Vagina (tissue), 2 donors: ENCODE data around the gene CSH2. TPM values are rescaled to one million over a fixed set of nuclear protein-coding genes. Genes with fewer than 3 reads are reported as not detected.
A peak's percentile ranks its signal among the peaks of the same experiment; 100 is the strongest.
"Not testable (repeated sequence)": the region's sequence is repeated elsewhere in the genome, so short reads cannot be mapped to it uniquely, and the experiment has no call there.

Experiments used
- DNase-seq, 2 donors: peaks; one replicate each; pipeline ENCODE4 v3.0.0-alpha.2; 2017; ENCODE audit errors: extremely low spot score in 2 of 2
- H3K27ac ChIP-seq: fragments of 200-600 bp; sonication (generic); one replicate; pipeline ENCODE4 v1.5.1; 2019
- H3K27me3 ChIP-seq: fragments of 200-600 bp; sonication (generic); one replicate; pipeline ENCODE4 v1.5.1; 2019
- H3K36me3 ChIP-seq, 2 donors: fragments of 200-600 bp; sonication (generic); one replicate each; pipeline ENCODE4 v1.5.1; 2017 to 2019
- H3K4me1 ChIP-seq: fragments of 200-600 bp; sonication (generic); one replicate; pipeline ENCODE4 v1.5.1; 2019
- H3K4me3 ChIP-seq, 2 donors: fragments of 200-600 bp; sonication (generic); 1 replicate in 1 of 2; 2 replicates in 1 of 2; pipeline ENCODE4 v1.5.1; 2016 to 2019
- H3K9me3 ChIP-seq: fragments of 200-600 bp; sonication (generic); one replicate; pipeline ENCODE4 v1.5.1; 2019
- CTCF ChIP-seq, 3 experiments: fragments of 450-650 bp in 2 of 3; fragments of 200-600 bp in 1 of 3; sonication (generic) in 1 of 3; IDR thresholded peaks; one replicate each; pipeline ENCODE4 v1.5.1; 2017 to 2019; ENCODE audit warnings: antibody characterized with exemption in 3 of 3, mild to moderate bottlenecking in 2 of 3, moderate library complexity in 2 of 3
- POLR2A ChIP-seq, 2 donors: fragments of 450-650 bp; IDR thresholded peaks; one replicate each; pipeline ENCODE4 v1.6.1; 2017; ENCODE audit warnings: antibody characterized with exemption in 2 of 2, mild to moderate bottlenecking in 2 of 2, moderate library complexity in 2 of 2
- POLR2AphosphoS5 ChIP-seq, 2 donors: sonication (generic); formaldehyde crosslinking; IDR thresholded peaks; one replicate each; pipeline ENCODE4 v1.9.0; 2017; ENCODE audit warnings: antibody characterized with exemption in 2 of 2, mild to moderate bottlenecking in 2 of 2, low read depth in 1 of 2; ENCODE audit not compliant: insufficient read depth in 1 of 2
- intact Hi-C: fragments of 100-400 bp; cut with DNase I; formaldehyde crosslinking; loops from one replicate; pipeline ENCODE4 v1.15.1; 2023
- total RNA-seq: library from RNA; depleted of rRNA; stranded (reverse); fragments of >200 nt; gene quantifications from one replicate; pipeline ENCODE4 v1.2.3, GENCODE V29; 2016

CSH2 gene
- total RNA-seq, 1 donor from 2014 or later: not detected

DNA sequence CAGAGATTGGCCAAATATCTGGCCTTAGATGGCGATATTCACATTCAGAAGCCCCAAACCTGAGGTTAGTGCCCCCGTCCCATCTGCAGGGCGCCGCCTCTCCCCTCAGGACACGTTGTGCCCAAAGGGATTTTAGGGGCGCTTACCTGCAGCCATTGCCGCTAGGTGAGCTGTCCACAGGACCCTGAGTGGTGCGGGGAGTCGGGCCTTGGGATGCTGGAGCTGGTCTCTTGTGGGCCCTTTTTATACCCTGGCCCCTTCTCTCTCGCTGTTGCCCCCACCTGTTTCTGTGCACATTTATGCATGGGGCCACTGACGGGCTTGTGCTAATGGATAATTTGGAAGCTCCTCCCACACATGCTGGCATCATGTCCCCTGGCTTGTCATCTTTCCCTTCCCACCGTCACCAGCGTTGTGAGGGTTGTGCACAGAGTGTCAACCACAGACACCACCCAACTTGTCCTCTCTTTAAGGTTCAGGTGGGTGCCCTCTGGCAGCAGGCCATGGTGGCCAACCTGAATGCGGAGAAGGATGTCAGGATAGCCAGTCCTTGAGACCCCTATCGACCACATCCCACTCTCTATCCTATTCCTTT lies 37.7 kb upstream of the CSH2 start, which contains the start of gene CSHL1:
Gene CSHL1 (minus strand): TSS at position 218 of the 595 bp plus-strand sequence. CDS start 62 bp downstream, at position 156.
- H3K36me3 ChIP-seq: no peaks in the 10 kb centered on the region
- intact Hi-C loops: loop anchor here (10.0 kb wide), 2 partner anchors 114 to 224 kb away; partner anchors contain the start of genes ERN1 and ICAM2

GRCh38 chr17:63910096-63910495 lies 36.6 kb upstream of the CSH2 start:
- intact Hi-C loops: loop anchor here (10.0 kb wide), 2 partner anchors 115 to 225 kb away; partner anchors contain the start of genes ERN1 and ICAM2
- no peak for DNase-seq
- Histone ChIP-seq H3K4me1 (no peaks in the 10 kb centered on the region), H3K27ac (no peak overlapping the region), H3K27me3 (no peaks in the 10 kb centered on the region), H3K9me3 (no peaks in the 10 kb centered on the region), H3K36me3 (no peaks in the 10 kb centered on the region), H3K4me3 (no peak overlapping the region)
- TF ChIP-seq POLR2A (IDR thresholded peaks at IDR 0.05) (no peak), CTCF (IDR thresholded peaks at IDR 0.05) (no peak), POLR2AphosphoS5 (IDR thresholded peaks at IDR 0.05; ENCODE audit: insufficient read depth in 1 of 2, low read depth in 1 of 2) (no peak)

More for the DNA sequence above, 37.7 kb upstream of the CSH2 start, which contains the start of gene CSHL1:
- Histone ChIP-seq H3K9me3 (no peaks in the 10 kb centered on the region), H3K27me3 (no peaks in the 10 kb centered on the region), H3K27ac (no peak within 1 kb of the TSS), H3K4me3 (no peak within 1 kb of the TSS), H3K4me1 (no peaks in the 10 kb centered on the region)
- TF ChIP-seq CTCF (IDR thresholded peaks at IDR 0.05): no peak
- TF ChIP-seq POLR2A (IDR thresholded peaks at IDR 0.05): no peak
- TF ChIP-seq POLR2AphosphoS5 (IDR thresholded peaks at IDR 0.05; ENCODE audit: insufficient read depth in 1 of 2, low read depth in 1 of 2): no peak
- no peak for DNase-seq

DNA sequence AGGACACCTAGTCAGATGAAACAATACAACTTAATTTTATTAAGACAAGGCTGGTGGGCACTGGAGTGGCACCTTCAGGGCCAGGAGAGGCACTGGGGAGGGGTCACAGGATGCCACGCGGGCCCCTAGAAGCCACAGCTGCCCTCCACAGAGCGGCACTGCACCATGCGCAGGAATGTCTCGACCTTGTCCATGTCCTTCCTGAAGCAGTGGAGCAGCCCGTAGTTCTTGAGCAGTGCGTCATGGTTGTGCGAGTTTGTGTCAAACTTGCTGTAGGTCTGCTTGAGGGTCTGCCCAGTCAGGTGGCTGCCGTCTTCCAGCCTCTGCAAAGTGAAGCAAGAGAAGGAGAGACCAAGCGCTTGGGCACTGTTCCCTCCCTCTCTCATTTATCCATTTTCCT lies 36.1 kb upstream of the CSH2 start:
- H3K4me3 ChIP-seq, H3K4me1 ChIP-seq, DNase-seq, H3K27me3 ChIP-seq, H3K27ac ChIP-seq, H3K9me3 ChIP-seq, H3K36me3 ChIP-seq, intact Hi-C loops: not testable (repeated sequence)

GRCh38 chr17:63907161-63907778 lies 33.8 kb upstream of the CSH2 start:
- H3K4me1 ChIP-seq, H3K9me3 ChIP-seq, DNase-seq, H3K36me3 ChIP-seq, H3K4me3 ChIP-seq, H3K27me3 ChIP-seq, intact Hi-C loops, H3K27ac ChIP-seq: not testable (repeated sequence)

DNA sequence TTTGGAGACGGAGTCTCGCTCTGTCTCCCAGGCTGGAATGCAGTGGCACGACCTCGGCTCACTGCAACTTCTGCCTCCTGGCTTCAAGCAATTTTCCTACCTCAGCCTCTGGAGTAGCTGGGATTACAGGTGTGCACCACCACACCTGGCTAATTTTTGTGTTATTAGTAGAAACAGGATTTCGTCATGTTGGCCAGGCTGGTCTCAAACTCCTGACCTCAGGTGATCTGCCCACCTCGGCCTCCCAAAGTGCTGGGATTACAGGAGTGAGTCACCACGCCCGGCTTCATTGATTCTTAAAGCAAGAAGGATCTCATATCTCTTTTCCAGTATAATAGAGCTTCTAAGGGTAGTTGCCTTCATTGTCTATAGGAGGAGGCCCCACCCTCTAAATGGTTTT lies 31.3 kb upstream of the CSH2 start:
- H3K27me3 ChIP-seq, H3K4me3 ChIP-seq, H3K9me3 ChIP-seq, DNase-seq, H3K4me1 ChIP-seq, H3K27ac ChIP-seq, intact Hi-C loops, H3K36me3 ChIP-seq: not testable (repeated sequence)

DNA sequence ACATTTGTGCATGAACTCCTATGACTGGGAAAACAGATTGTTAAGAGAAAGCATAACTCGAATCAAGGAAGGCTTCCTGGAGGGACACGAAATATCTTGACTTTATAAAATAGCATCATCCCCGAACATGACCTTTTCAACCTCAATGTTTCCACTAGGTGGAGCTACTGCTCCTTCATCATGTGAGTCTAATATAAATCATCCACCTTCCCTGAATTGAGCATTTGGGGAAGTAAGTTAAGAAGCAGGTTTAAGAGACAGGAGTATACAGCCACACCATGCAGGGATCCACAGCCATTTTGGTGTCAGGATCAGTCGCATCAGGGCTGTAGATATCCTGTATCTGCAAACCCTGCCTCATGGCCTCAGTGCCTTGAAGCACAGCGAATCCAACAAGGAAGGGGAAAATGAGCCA lies 30.3 kb upstream of the CSH2 start:
- H3K4me1 ChIP-seq, intact Hi-C loops, DNase-seq, H3K9me3 ChIP-seq, H3K36me3 ChIP-seq, H3K27me3 ChIP-seq, H3K4me3 ChIP-seq, H3K27ac ChIP-seq: not testable (repeated sequence)
- peak in 1 of 3 experiments; percentile 23 for TF ChIP-seq CTCF (IDR thresholded peaks at IDR 0.05)

DNA sequence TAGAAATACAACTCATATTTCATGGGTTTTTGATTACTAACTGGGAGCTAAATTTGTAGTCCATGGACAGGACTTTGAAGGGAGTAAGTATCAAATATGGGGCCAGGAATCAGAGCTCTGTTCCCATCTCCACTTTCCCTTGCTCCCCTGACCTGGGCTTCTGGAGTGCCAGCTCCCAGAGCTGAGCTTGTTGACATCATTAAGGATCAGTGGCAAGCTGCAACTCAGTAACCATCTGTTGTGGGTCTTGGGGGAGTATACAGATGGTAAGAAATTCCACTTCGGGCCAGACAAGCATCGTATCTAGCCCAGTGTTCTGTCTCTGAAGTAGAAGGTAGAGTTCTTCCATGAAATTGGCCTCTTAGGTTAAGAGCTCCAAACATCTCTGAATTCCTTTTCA lies 28.5 kb upstream of the CSH2 start:
- H3K27me3 ChIP-seq, H3K36me3 ChIP-seq, H3K27ac ChIP-seq, H3K4me3 ChIP-seq, DNase-seq, H3K9me3 ChIP-seq, H3K4me1 ChIP-seq, intact Hi-C loops: not testable (repeated sequence)

DNA sequence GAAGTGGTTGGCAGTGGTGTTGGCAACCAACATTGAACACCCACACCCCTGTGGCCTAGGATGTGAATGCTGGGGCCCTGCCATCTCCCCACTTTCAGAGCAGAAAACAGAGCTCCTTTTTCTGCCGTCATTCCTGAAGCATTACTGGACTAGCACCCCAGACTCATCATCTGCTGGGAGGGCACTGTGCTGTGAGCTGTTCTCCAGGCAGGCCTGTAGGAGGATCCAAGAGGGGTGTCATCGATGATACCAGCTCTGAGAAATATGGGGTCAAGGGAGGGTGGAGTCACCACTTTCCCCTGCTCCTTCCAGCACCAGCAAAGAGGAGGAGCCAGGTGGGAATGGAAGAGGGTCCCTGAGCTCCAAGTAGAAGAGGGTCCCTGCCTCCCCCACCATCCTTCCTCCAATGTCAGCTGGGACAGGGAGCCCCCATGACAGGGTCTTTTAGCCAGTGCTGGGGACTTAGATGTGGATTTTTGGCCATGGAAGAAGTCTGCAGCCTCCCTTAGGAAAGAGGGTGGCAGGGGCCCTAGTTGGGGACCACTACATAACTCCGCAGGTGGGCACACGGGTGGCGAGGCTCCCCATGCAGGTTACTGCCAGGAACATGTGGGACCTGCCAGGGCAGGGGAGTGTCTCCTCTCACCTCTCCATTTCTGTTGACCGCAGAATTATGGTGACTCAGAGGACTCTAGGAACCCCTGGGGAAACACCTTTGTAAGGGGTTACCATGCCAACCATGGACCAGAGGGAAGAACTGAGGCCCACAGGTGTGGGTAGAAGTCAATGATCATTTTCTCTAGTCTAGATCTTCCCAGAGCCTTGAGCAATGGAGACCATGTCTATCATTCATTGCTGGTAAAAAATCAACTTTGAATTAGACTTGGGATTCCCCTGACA lies 25.7 kb upstream of the CSH2 start:
- H3K27ac ChIP-seq, H3K4me1 ChIP-seq, H3K27me3 ChIP-seq, DNase-seq, intact Hi-C loops, H3K4me3 ChIP-seq, H3K9me3 ChIP-seq, H3K36me3 ChIP-seq: not testable (repeated sequence)

DNA sequence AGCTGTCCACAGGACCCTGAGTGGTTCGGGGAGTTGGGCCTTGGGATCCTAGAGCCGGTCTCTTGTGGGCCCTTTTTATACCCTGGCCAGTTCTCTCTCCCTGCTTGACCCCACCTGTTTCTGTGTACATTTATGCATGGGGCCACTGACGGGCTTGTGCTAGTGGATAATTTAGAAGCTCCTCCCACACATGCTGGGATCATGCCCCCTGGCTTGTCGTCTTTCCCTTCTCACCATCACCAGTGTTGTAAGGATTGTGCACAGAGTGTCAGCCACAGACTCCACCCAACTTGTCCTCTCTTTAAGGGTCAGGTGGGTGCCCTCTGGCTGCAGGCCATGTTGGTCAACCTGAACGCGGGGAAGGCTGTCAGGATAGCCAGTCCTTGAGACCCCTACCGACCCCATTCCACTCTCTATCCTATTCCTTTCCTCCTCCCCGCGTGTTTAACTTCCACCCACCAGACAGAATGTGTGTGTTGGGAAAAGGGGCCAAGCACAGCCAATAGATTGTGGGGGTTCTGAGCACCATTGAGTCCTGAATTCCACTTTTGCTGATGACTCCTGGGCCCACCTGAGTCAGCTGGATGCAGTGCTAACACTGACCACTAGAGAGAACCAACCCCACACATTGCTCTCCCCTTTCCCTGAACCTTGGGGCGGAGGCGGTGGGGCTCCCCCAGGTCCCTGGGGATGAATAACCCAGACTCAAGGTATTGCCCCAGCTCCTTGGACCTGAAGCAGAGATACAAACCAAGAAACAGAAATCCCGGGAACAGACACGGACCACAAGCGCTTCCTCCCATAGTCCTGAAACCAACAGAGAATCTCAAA lies 23.3 kb upstream of the CSH2 start, which contains the start of gene CSH1:
Gene CSH1 (minus strand): TSS at position 51 of the 831 bp plus-strand sequence. CDS start 63 bp downstream, outside the sequence.
- DNase-seq, H3K9me3 ChIP-seq, H3K27ac ChIP-seq, intact Hi-C loops, H3K36me3 ChIP-seq, H3K4me3 ChIP-seq, H3K27me3 ChIP-seq, H3K4me1 ChIP-seq: not testable (repeated sequence)
